Osteocyte (in vitro differentiated cells): Measurements from ENCODE around the gene DEK. TPM values are rescaled to one million over a fixed set of nuclear protein-coding genes. Genes with fewer than 3 reads are reported as not detected.

Experiments used
- DNase-seq: peaks from one replicate; pipeline ENCODE4 v3.0.0; 2021; ENCODE audit warnings: mixed read lengths; ENCODE audit not compliant: unreplicated experiment; ENCODE audit errors: extremely low spot score
- H3K27ac Mint-ChIP-seq: one replicate; pipeline ENCODE4 v1.8.0; 2021; ENCODE audit warnings: mild to moderate bottlenecking, mixed read lengths; ENCODE audit not compliant: unreplicated experiment
- H3K27me3 Mint-ChIP-seq: one replicate; pipeline ENCODE4 v1.8.0; 2021; ENCODE audit warnings: mixed read lengths; ENCODE audit not compliant: unreplicated experiment
- H3K36me3 Mint-ChIP-seq: one replicate; pipeline ENCODE4 v1.8.0; 2021; ENCODE audit warnings: mixed read lengths; ENCODE audit not compliant: unreplicated experiment
- H3K4me1 Mint-ChIP-seq: one replicate; pipeline ENCODE4 v1.8.0; 2021; ENCODE audit warnings: mixed read lengths; ENCODE audit not compliant: unreplicated experiment
- H3K4me3 Mint-ChIP-seq: one replicate; pipeline ENCODE4 v1.8.0; 2021; ENCODE audit warnings: mild to moderate bottlenecking, moderate library complexity, mixed read lengths; ENCODE audit not compliant: unreplicated experiment
- H3K9me3 Mint-ChIP-seq: one replicate; pipeline ENCODE4 v1.8.0; 2021; ENCODE audit warnings: mixed read lengths; ENCODE audit not compliant: unreplicated experiment
- total RNA-seq: library from RNA; stranded (reverse); gene quantifications from 2 replicates; pipeline ENCODE4 v1.2.1, GENCODE V29; 2021
- TF ChIP-seq, protein P1 (sequence below): fragments of 200-600 bp; sonication (generic); IDR thresholded peaks from 2 replicates; pipeline ENCODE4 v1.5.0; 2021; ENCODE audit warnings: antibody characterized with exemption, mild to moderate bottlenecking, moderate library complexity

The DEK gene
- total RNA-seq, 1 donor from 2014 or later: 62.1 TPM

DNA sequence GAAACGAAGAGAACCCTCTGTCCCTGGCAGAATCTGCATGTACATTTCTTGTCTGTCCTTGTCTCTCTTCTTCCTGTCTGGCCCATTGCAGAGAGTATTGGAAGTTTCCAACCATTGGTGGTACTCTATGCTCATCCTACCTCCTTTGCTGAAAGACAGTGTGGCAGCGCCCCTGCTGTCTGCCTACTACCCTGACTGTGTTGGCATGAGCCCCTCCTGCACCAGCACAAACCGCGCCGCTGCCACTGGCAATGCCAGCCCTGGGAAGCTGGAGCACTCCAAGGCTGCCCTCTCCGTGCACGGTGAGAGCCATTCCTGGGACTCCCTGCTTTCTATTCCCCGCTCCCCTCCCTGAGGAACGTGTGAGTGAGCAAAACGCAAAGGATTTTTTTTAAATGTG, 76.6 kb downstream of the DEK start:
- Mint-ChIP-seq H3K4me3 (no peak overlapping the region), H3K4me1 (peaks cover 13% of the 10 kb centered on the region), H3K36me3 (peaks cover 12% of the 10 kb centered on the region), H3K27me3 (no peaks in the 10 kb centered on the region), H3K27ac (no peak overlapping the region), H3K9me3 (no peaks in the 10 kb centered on the region)
- TF ChIP-seq, protein P1, sequence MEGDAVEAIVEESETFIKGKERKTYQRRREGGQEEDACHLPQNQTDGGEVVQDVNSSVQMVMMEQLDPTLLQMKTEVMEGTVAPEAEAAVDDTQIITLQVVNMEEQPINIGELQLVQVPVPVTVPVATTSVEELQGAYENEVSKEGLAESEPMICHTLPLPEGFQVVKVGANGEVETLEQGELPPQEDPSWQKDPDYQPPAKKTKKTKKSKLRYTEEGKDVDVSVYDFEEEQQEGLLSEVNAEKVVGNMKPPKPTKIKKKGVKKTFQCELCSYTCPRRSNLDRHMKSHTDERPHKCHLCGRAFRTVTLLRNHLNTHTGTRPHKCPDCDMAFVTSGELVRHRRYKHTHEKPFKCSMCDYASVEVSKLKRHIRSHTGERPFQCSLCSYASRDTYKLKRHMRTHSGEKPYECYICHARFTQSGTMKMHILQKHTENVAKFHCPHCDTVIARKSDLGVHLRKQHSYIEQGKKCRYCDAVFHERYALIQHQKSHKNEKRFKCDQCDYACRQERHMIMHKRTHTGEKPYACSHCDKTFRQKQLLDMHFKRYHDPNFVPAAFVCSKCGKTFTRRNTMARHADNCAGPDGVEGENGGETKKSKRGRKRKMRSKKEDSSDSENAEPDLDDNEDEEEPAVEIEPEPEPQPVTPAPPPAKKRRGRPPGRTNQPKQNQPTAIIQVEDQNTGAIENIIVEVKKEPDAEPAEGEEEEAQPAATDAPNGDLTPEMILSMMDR: no peak
- DNase-seq: no peak

GRCh38 chr6:18186540-18187250, 77.6 kb downstream of the DEK start:
- Mint-ChIP-seq H3K4me3 (no peak overlapping the region), H3K27me3 (no peaks in the 10 kb centered on the region), H3K36me3 (peaks cover 11% of the 10 kb centered on the region), H3K9me3 (no peaks in the 10 kb centered on the region), H3K27ac (no peak overlapping the region), H3K4me1 (peaks cover 15% of the 10 kb centered on the region)
- no peak for DNase-seq
- TF ChIP-seq, protein P1: no peak

DNA sequence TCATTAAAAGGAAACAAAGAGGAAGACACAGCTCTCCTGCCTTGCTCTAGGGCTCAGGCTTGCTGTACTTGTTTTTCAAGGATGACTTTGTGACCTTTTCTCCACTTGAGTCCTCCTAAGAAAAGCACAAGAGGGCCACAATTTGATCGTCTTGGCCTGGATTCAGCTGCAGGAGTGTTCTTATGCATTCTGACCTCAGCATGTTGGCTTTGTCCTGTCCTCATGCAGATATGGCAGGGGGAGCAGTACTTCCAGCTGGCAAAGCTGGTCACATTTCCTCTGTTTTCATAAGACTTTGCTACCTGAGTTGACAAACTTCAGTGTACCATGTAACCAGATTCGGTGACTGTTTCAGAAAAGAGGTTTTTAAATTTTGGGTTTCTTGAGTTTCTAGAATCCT, 78.3 kb downstream of the DEK start:
- TF ChIP-seq, protein P1: no peak
- Mint-ChIP-seq H3K36me3 (peaks cover 8% of the 10 kb centered on the region), H3K4me1 (peaks cover 15% of the 10 kb centered on the region), H3K9me3 (no peaks in the 10 kb centered on the region), H3K4me3 (no peak overlapping the region), H3K27ac (no peak overlapping the region), H3K27me3 (no peaks in the 10 kb centered on the region)
- no peak for DNase-seq

- peaks cover 15% of the 10 kb centered on the region for H3K4me1 Mint-ChIP-seq
- H3K27ac Mint-ChIP-seq: no peak overlapping the region
- no peak for DNase-seq
- H3K9me3 Mint-ChIP-seq: no peaks in the 10 kb centered on the region
- H3K27me3 Mint-ChIP-seq: no peaks in the 10 kb centered on the region
- no peak overlapping the region for H3K4me3 Mint-ChIP-seq
- H3K36me3 Mint-ChIP-seq: peaks cover 9% of the 10 kb centered on the region
- TF ChIP-seq, protein P1: no peak
Measured at GRCh38 chr6:18185624-18186023, 78.7 kb downstream of the DEK start.

GRCh38 chr6:18183766-18184165, 80.6 kb downstream of the DEK start:
- H3K36me3 Mint-ChIP-seq: peaks cover 17% of the 10 kb centered on the region
- H3K9me3 Mint-ChIP-seq: no peaks in the 10 kb centered on the region
- no peak overlapping the region for H3K4me3 Mint-ChIP-seq
- no peak for DNase-seq
- H3K27me3 Mint-ChIP-seq: no peaks in the 10 kb centered on the region
- TF ChIP-seq, protein P1: no peak
- H3K27ac Mint-ChIP-seq: no peak overlapping the region
- peaks cover 15% of the 10 kb centered on the region for H3K4me1 Mint-ChIP-seq
